ENCODE measurements around the gene GAN. TPM values are rescaled to one million over a fixed set of nuclear protein-coding genes. Genes with fewer than 3 reads are reported as not detected.
"Not testable (repeated sequence)": the region's sequence is repeated elsewhere in the genome, so short reads cannot be mapped to it uniquely, and the experiment has no call there.

GAN gene
- total RNA-seq, 4 donors from 2014 or later: 12.9 to 378 (median 14.7) TPM

GRCh38 chr16:81419806-81420205 is 105.0 kb downstream of the GAN start:
- in situ Hi-C loops (cut with MboI; ENCODE audit: low pct_ligation_motif_present in 1 of 4, low pct_unique_long_range_greater_than_20kb in 1 of 4, low sequenced_read_pairs in 3 of 4) (loop anchor here in 1 of 4 donors (25.0 kb wide), 1 partner anchor 192 kb away; no protein-coding TSS in a partner anchor), intact Hi-C loops (cut with DNase I; ENCODE audit: low total_unique reads) (no loop called here)
- no peaks in the 10 kb centered on the region for H3K27me3 ChIP-seq
- peaks cover 0 to 8% (median 2%) of the 10 kb centered on the region in 4 donors for H3K4me1 ChIP-seq
- H3K4me3 ChIP-seq: no peak overlapping the region
- TF ChIP-seq POLR2A (IDR thresholded peaks at IDR 0.05) (no peak), EP300 (IDR thresholded peaks at IDR 0.05; ENCODE audit: low read depth) (no peak), POLR2AphosphoS5 (IDR thresholded peaks at IDR 0.05) (no peak)
- TF ChIP-seq, protein P1, sequence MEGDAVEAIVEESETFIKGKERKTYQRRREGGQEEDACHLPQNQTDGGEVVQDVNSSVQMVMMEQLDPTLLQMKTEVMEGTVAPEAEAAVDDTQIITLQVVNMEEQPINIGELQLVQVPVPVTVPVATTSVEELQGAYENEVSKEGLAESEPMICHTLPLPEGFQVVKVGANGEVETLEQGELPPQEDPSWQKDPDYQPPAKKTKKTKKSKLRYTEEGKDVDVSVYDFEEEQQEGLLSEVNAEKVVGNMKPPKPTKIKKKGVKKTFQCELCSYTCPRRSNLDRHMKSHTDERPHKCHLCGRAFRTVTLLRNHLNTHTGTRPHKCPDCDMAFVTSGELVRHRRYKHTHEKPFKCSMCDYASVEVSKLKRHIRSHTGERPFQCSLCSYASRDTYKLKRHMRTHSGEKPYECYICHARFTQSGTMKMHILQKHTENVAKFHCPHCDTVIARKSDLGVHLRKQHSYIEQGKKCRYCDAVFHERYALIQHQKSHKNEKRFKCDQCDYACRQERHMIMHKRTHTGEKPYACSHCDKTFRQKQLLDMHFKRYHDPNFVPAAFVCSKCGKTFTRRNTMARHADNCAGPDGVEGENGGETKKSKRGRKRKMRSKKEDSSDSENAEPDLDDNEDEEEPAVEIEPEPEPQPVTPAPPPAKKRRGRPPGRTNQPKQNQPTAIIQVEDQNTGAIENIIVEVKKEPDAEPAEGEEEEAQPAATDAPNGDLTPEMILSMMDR (IDR thresholded peaks at IDR 0.05): no peak
- WGBS, 2 donors (ENCODE audit: low coverage in 1 of 2): 49 to 52% methylated on average over 9 of the region's 9 CpGs
- peak overlapping the region in 1 of 4 donors; percentile 26 for H3K27ac ChIP-seq
- H3K36me3 ChIP-seq: no peaks in the 10 kb centered on the region
- peaks cover 0 to 3% of the 10 kb centered on the region in 2 donors for H3K9me3 ChIP-seq
- no peak for DNase-seq

- peaks cover 0 to 8% (median 2%) of the 10 kb centered on the region in 4 donors for H3K4me1 ChIP-seq
- no peaks in the 10 kb centered on the region for H3K36me3 ChIP-seq
- H3K27ac ChIP-seq: no peak overlapping the region
- WGBS, 2 donors (ENCODE audit: low coverage in 1 of 2): 75 to 100% methylated on average over 1 to 2 of the region's 2 CpGs
- TF ChIP-seq POLR2A (IDR thresholded peaks at IDR 0.05): no peak
- TF ChIP-seq, protein P1 (IDR thresholded peaks at IDR 0.05): no peak
- no peak for TF ChIP-seq POLR2AphosphoS5 (IDR thresholded peaks at IDR 0.05)
- no peak for TF ChIP-seq EP300 (IDR thresholded peaks at IDR 0.05; ENCODE audit: low read depth)
- no peaks in the 10 kb centered on the region for H3K27me3 ChIP-seq
- intact Hi-C loops (cut with DNase I; ENCODE audit: low total_unique reads): no loop called here
- H3K9me3 ChIP-seq: peaks cover 0 to 3% of the 10 kb centered on the region in 2 donors
- no peak for DNase-seq
- H3K4me3 ChIP-seq: no peak overlapping the region
- in situ Hi-C loops (cut with MboI; ENCODE audit: low pct_ligation_motif_present in 1 of 4, low pct_unique_long_range_greater_than_20kb in 1 of 4, low sequenced_read_pairs in 3 of 4): loop anchor here in 1 of 4 donors (25.0 kb wide), 1 partner anchor 191 kb away; no protein-coding TSS in a partner anchor
Measured at GRCh38 chr16:81421126-81421525, 106.4 kb downstream of the GAN start.

DNA sequence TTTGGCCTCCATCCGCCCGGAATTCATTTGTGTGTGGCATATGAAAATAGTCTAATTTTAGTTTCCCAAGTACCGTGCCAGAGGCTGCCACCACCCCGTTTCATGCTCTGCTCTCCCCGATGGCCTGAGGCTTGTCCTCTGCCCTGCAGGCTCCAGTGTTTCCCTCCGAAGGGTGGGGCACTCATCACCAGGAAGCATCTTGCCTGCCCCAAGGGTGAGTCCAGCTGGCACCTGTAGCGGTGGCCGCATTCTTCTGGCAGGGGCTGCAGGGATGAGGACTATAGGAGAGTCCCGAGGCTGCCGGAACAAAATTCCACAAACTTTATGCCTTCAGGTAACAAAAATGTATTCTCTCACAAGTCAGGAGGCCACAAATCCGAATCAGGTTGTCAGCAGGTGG is 106.8 kb downstream of the GAN start:
- Histone ChIP-seq H3K4me3 (no peak overlapping the region), H3K4me1 (peaks cover 0 to 8% (median 2%) of the 10 kb centered on the region in 4 donors), H3K27ac (no peak overlapping the region), H3K27me3 (no peaks in the 10 kb centered on the region), H3K36me3 (no peaks in the 10 kb centered on the region), H3K9me3 (peaks cover 0 to 3% of the 10 kb centered on the region in 2 donors)
- WGBS, 2 donors (ENCODE audit: low coverage in 1 of 2): 73 to 82% methylated on average over 1 to 11 of the region's 11 CpGs
- intact Hi-C loops (cut with DNase I; ENCODE audit: low total_unique reads): no loop called here
- in situ Hi-C loops (cut with MboI; ENCODE audit: low pct_ligation_motif_present in 1 of 4, low pct_unique_long_range_greater_than_20kb in 1 of 4, low sequenced_read_pairs in 3 of 4): loop anchor here in 1 of 4 donors (25.0 kb wide), 1 partner anchor 191 kb away; no protein-coding TSS in a partner anchor
- no peak for TF ChIP-seq POLR2A (IDR thresholded peaks at IDR 0.05)
- TF ChIP-seq, protein P1 (IDR thresholded peaks at IDR 0.05): no peak
- DNase-seq: no peak

- H3K4me1 ChIP-seq; H3K9me3 ChIP-seq; H3K27ac ChIP-seq; intact Hi-C loops (cut with DNase I; ENCODE audit: low total_unique reads); H3K4me3 ChIP-seq; DNase-seq; H3K36me3 ChIP-seq; H3K27me3 ChIP-seq: not testable (repeated sequence)
- 94 to 100% methylated on average over 2 to 7 of the region's 7 CpGs for WGBS, 2 donors (ENCODE audit: low coverage in 1 of 2)
- in situ Hi-C loops (cut with MboI; ENCODE audit: low pct_ligation_motif_present in 1 of 4, low pct_unique_long_range_greater_than_20kb in 1 of 4, low sequenced_read_pairs in 3 of 4): loop anchor here in 1 of 4 donors (25.0 kb wide), 1 partner anchor 190 kb away; no protein-coding TSS in a partner anchor
Measured at GRCh38 chr16:81422153-81422552, 107.4 kb downstream of the GAN start.

DNA sequence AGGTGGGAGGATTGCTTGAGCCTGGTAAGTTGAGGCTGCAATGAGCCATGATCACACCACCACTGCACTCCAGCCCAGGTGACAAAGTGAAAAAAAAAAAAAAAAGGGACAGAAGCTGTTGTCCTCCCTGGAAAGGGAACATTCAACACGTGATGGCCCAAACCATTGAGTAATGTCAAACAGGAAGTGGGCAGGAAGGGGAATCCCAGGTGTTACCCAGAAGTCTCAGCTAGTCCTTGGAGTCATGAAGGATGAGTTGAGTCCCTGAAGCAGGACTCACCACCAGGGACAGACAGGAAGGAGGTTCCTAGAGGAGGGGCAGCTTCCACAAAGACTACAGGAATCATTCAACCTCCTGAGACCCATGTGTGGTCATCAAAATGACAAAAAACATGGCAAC is 110.0 kb downstream of the GAN start:
- intact Hi-C loops (cut with DNase I; ENCODE audit: low total_unique reads): no loop called here
- TF ChIP-seq EP300 (IDR thresholded peaks at IDR 0.05; ENCODE audit: low read depth): no peak
- TF ChIP-seq, protein P1 (IDR thresholded peaks at IDR 0.05): no peak
- TF ChIP-seq POLR2AphosphoS5 (IDR thresholded peaks at IDR 0.05): no peak
- TF ChIP-seq POLR2A (IDR thresholded peaks at IDR 0.05): no peak

More for the DNA sequence above, 110.0 kb downstream of the GAN start:
- H3K9me3 ChIP-seq: peaks cover 0 to 3% of the 10 kb centered on the region in 2 donors
- no peaks in the 10 kb centered on the region for H3K27me3 ChIP-seq
- in situ Hi-C loops (cut with MboI; ENCODE audit: low pct_ligation_motif_present in 1 of 4, low pct_unique_long_range_greater_than_20kb in 1 of 4, low sequenced_read_pairs in 3 of 4): loop anchor here in 1 of 4 donors (25.0 kb wide), 1 partner anchor 188 kb away; no protein-coding TSS in a partner anchor
- no peak overlapping the region for H3K4me3 ChIP-seq
- H3K36me3 ChIP-seq: no peaks in the 10 kb centered on the region
- no peak for DNase-seq
- H3K4me1 ChIP-seq: peaks cover 0 to 7% (median 0%) of the 10 kb centered on the region in 4 donors
- H3K27ac ChIP-seq: no peak overlapping the region
- WGBS, 2 donors (ENCODE audit: low coverage in 1 of 2): 0 to 5% methylated on average over 1 of the region's 1 CpG

Measured in transverse colon (tissue), 4 donors.